CD4-positive, CD25-positive, alpha-beta regulatory T cell (primary cell): ENCODE data around the gene SERAC1. TPM values are rescaled to one million over a fixed set of nuclear protein-coding genes. Genes with fewer than 3 reads are reported as not detected.
A peak's percentile ranks its signal among the peaks of the same experiment; 100 is the strongest.
"Not testable (repeated sequence)": the region's sequence is repeated elsewhere in the genome, so short reads cannot be mapped to it uniquely, and the experiment has no call there.

Experiments used
- ATAC-seq, 2 donors: fragments of 150-1000 bp; cut with Tn5 transposase; one replicate each; pipeline ENCODE4 v1.10.0; 2021; ENCODE audit warnings: low read depth in 2 of 2, moderate number of reproducible peaks in 2 of 2, moderate library complexity in 1 of 2
- DNase-seq, 3 donors: peaks; one replicate each; pipeline versions ENCODE4 v3.0.0 to v3.0.0-alpha.2; 2012 to 2022; ENCODE audit warnings: mixed read lengths in 1 of 3
- H3K27ac ChIP-seq: one replicate; pipeline ENCODE4 v1.7.0; 2013; ENCODE audit warnings: mild to moderate bottlenecking, low read length; ENCODE audit not compliant: insufficient read depth, poor library complexity, severe bottlenecking
- H3K27me3 ChIP-seq: one replicate; pipeline ENCODE4 v1.7.0; 2013; ENCODE audit warnings: low read length; ENCODE audit not compliant: control insufficient read depth, insufficient read depth
- H3K36me3 ChIP-seq: one replicate; pipeline ENCODE4 v1.7.0; 2013; ENCODE audit warnings: mild to moderate bottlenecking, low read length, moderate library complexity; ENCODE audit not compliant: control insufficient read depth, insufficient read depth
- H3K4me1 ChIP-seq: 2 replicates; pipeline ENCODE4 v1.7.0; 2013; ENCODE audit warnings: mild to moderate bottlenecking, low read length; ENCODE audit not compliant: insufficient read depth, control insufficient read depth, poor library complexity, severe bottlenecking
- H3K4me3 ChIP-seq: one replicate; pipeline ENCODE4 v1.7.0; 2013; ENCODE audit warnings: low read depth, mild to moderate bottlenecking, low read length, moderate library complexity
- H3K9me3 ChIP-seq, 2 experiments: 1 replicate in 1 of 2; 2 replicates in 1 of 2; pipeline ENCODE4 v1.7.0; 2013; ENCODE audit warnings: low read length in 2 of 2, mild to moderate bottlenecking in 1 of 2, moderate library complexity in 1 of 2; ENCODE audit not compliant: control insufficient read depth in 2 of 2
- H3K27ac Mint-ChIP-seq, 3 donors: one replicate each; pipeline ENCODE4 v1.8.0; 2020 to 2022; ENCODE audit warnings: mild to moderate bottlenecking in 3 of 3, mixed read lengths in 3 of 3, moderate library complexity in 2 of 3
- H3K27me3 Mint-ChIP-seq: one replicate; pipeline ENCODE4 v1.8.0; 2022; ENCODE audit warnings: mild to moderate bottlenecking, mixed read lengths
- H3K36me3 Mint-ChIP-seq: one replicate; pipeline ENCODE4 v1.8.0; 2020; ENCODE audit warnings: mixed read lengths
- H3K4me1 Mint-ChIP-seq, 4 donors: one replicate each; pipeline ENCODE4 v1.8.0; 2020 to 2022; ENCODE audit warnings: mixed read lengths in 4 of 4, mild to moderate bottlenecking in 1 of 4
- H3K4me3 Mint-ChIP-seq, 4 donors: one replicate each; pipeline ENCODE4 v1.8.0; 2020 to 2022; ENCODE audit warnings: mild to moderate bottlenecking in 4 of 4, mixed read lengths in 4 of 4, moderate library complexity in 3 of 4
- H3K9me3 Mint-ChIP-seq, 7 donors: one replicate each; pipeline ENCODE4 v1.8.0; 2020 to 2022; ENCODE audit warnings: mixed read lengths in 7 of 7, mild to moderate bottlenecking in 3 of 7, moderate library complexity in 2 of 7
- polyA plus RNA-seq, 4 donors: library from polyadenylated mRNA; unstranded; fragments of 300-500 nt; fragmentation: Illumina TruSeq; gene quantifications; one replicate each; pipeline ENCODE4 v1.2.3, GENCODE V29; 2021
- total RNA-seq: library from RNA; stranded (reverse); gene quantifications from one replicate; pipeline ENCODE4 v1.2.3, GENCODE V29; 2022

SERAC1 gene
- total and polyA plus RNA-seq, 5 donors from 2014 or later: 1.3 to 4.8 (median 2.7) TPM

DNA sequence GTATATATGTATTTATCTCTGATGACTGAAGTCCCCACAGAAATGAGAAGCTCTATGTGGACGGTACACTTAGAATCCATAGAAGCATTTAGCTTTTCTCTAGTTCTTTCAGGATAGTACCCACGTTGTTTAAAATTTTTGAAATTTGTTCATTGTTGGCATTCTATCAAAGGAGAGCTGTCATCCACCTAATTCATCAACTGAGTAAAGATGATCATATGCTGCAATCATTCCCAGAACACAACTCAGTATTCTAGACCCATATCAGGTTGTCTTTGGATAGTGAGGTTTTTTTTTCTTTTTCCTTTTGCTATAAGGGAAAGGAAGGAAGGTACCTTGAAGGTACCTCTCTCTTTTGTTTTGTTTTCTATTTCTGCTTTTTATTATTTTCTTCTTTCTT, 9.3 kb downstream of the SERAC1 start:
- no peak for ATAC-seq
- H3K9me3 ChIP-seq: no peaks in the 10 kb centered on the region
- H3K36me3 ChIP-seq: peaks cover 7% of the 10 kb centered on the region
- H3K4me3 ChIP-seq: no peak overlapping the region
- Mint-ChIP-seq H3K36me3 (peaks cover 13% of the 10 kb centered on the region), H3K27me3 (no peaks in the 10 kb centered on the region), H3K9me3 (no peaks in the 10 kb centered on the region), H3K27ac (no peak overlapping the region), H3K4me3 (no peak overlapping the region), H3K4me1 (peaks cover 0 to 18% (median 7%) of the 10 kb centered on the region in 4 donors)
- DNase-seq: no peak
- no peak overlapping the region for H3K27ac ChIP-seq
- no peaks in the 10 kb centered on the region for H3K4me1 ChIP-seq
- H3K27me3 ChIP-seq: no peaks in the 10 kb centered on the region

DNA sequence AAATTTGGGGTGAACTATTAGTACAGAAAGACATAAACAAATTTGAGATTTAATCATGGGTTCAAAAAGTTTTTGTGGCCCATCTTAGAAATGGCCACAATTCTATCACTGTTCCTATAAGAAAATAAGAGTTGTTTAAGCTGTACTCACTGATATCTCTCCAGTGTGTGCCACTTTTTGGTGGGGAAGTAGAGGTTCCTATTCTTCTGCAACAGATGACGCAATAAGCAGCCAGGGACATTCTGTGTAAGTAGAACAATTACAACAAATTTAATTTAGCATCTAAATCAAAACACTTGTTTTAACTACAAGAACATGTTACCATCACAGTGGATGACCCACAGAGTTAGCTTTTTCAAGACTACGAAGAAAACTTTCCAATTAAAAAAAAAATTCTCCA, 9.9 kb downstream of the SERAC1 start:
- H3K36me3 Mint-ChIP-seq: peaks cover 13% of the 10 kb centered on the region
- H3K9me3 ChIP-seq: no peaks in the 10 kb centered on the region
- peaks cover 0 to 18% (median 7%) of the 10 kb centered on the region in 4 donors for H3K4me1 Mint-ChIP-seq
- no peaks in the 10 kb centered on the region for H3K9me3 Mint-ChIP-seq
- no peak for DNase-seq
- H3K27ac ChIP-seq: no peak overlapping the region
- H3K36me3 ChIP-seq: peaks cover 7% of the 10 kb centered on the region
- H3K4me1 ChIP-seq: no peaks in the 10 kb centered on the region
- no peak for ATAC-seq
- no peak overlapping the region for H3K27ac Mint-ChIP-seq
- no peaks in the 10 kb centered on the region for H3K27me3 ChIP-seq
- no peak overlapping the region for H3K4me3 ChIP-seq
- H3K4me3 Mint-ChIP-seq: no peak overlapping the region
- no peaks in the 10 kb centered on the region for H3K27me3 Mint-ChIP-seq

DNA sequence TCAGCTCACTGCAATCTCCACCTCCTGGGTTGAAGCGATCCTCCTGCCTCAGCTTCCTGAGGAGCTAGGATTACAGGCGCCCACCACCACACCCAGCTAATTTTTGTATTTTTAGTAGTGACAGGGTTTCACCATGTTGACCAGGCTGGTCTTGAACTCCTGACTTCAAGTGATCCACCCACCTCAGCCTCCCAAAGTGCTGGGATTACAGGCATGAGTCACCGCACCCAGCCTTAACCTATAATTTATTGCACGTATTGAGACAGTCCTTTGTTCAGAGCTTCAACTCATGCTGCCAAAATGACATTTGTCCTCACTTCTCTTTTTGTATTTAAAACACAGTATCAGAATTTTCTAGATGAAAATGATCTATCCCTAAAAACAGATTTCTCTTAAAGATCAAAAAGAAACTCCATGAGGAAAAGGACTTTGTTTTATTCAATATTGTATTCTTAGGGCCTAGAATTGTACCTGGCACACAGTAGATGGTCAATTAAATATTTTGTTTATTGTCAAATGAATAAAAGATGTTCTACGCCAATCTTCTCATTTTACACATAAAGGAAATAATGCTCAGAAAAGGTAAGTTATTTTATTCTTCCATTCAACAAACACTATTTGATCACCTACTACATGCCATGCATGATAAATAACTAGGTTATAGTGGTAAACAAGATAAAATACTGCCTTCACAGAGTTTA, 10.8 kb downstream of the SERAC1 start:
- H3K9me3 ChIP-seq: no peaks in the 10 kb centered on the region
- peaks cover 11% of the 10 kb centered on the region for H3K36me3 ChIP-seq
- ATAC-seq: no peak
- Mint-ChIP-seq H3K27ac (no peak overlapping the region), H3K36me3 (peaks cover 13% of the 10 kb centered on the region), H3K4me3 (no peak overlapping the region), H3K4me1 (peaks cover 0 to 14% (median 4%) of the 10 kb centered on the region in 4 donors), H3K27me3 (no peaks in the 10 kb centered on the region), H3K9me3 (no peaks in the 10 kb centered on the region)
- H3K4me3 ChIP-seq: no peak overlapping the region
- DNase-seq: no peak
- H3K27ac ChIP-seq: no peak overlapping the region
- no peaks in the 10 kb centered on the region for H3K4me1 ChIP-seq
- no peaks in the 10 kb centered on the region for H3K27me3 ChIP-seq

DNA sequence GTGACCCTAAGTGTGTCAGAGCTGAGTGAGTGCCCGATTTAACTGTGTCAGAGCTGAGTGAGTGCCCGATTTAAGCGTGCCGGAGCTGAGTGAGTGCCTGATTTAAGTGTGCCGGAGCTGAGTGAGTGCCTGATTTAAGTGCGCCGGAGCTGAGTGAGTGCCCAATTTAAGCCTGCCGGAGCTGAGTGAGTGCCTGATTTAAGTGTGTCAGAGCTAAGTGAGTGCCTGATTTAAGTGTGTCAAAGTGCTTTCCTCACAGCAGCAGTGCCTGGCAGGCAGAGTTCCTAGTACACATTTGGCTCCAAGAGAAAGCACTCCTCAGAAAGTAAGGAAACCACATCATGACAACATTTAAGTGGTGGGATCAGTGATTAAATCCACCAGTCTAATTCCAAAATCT, 13.2 kb downstream of the SERAC1 start:
- Histone ChIP-seq H3K27ac (no peak overlapping the region), H3K27me3 (no peaks in the 10 kb centered on the region), H3K4me1 (no peaks in the 10 kb centered on the region), H3K9me3 (no peaks in the 10 kb centered on the region), H3K36me3 (peaks cover 11% of the 10 kb centered on the region), H3K4me3 (no peak overlapping the region)
- H3K4me1 Mint-ChIP-seq: peaks cover 0 to 2% (median 0%) of the 10 kb centered on the region in 4 donors
- H3K9me3 Mint-ChIP-seq: no peaks in the 10 kb centered on the region
- peaks cover 8% of the 10 kb centered on the region for H3K36me3 Mint-ChIP-seq
- DNase-seq: no peak
- no peaks in the 10 kb centered on the region for H3K27me3 Mint-ChIP-seq
- H3K27ac Mint-ChIP-seq: peak overlapping the region in 1 of 3 donors; percentile 86
- H3K4me3 Mint-ChIP-seq: no peak overlapping the region
- ATAC-seq: no peak

DNA sequence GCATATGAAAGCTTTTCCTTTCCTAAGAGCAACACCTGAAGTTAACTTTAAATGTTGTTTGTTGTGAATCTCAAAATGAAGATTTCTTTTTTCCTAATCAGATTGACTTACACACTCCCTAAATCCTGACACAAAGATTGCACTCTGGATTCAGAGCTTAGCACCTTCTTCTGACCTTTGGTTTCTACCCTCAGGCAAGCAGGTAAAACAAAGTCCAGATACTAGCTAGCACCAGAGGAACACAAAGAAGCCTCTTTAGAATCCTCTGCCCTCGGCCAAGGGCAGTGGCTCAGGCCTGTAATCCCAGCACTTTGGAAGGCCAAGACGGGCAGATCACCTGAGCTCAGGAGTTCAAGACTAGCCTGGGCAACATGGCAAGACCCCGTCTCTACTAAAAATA, 14.5 kb downstream of the SERAC1 start:
- DNase-seq: no peak
- no peak for ATAC-seq
- Histone ChIP-seq H3K27me3 (no peaks in the 10 kb centered on the region), H3K4me1 (no peaks in the 10 kb centered on the region), H3K9me3 (no peaks in the 10 kb centered on the region), H3K36me3 (peaks cover 18% of the 10 kb centered on the region), H3K4me3 (no peak overlapping the region), H3K27ac (no peak overlapping the region)
- Mint-ChIP-seq H3K27ac (no peak overlapping the region), H3K4me3 (no peak overlapping the region), H3K36me3 (peaks cover 16% of the 10 kb centered on the region), H3K4me1 (no peaks in the 10 kb centered on the region), H3K9me3 (no peaks in the 10 kb centered on the region), H3K27me3 (no peaks in the 10 kb centered on the region)

DNA sequence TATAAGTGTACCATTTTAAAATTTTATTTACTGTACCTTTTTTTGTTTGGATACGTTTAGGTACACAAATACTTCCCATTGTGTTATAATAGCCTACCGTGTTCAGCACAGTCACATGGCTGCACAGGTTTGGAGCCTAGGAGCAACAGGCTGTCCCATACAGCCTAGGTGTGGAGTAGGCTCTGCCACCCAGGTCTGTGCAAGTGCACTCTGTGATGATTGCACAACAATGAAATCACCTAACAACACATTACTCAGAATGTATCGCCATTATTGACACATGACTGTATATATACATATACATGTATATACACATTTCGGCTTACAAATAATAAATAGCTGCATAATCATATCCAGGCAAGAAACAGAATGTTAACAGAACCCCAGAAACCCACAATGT, 15.4 kb downstream of the SERAC1 start:
- H3K36me3 ChIP-seq: peaks cover 15% of the 10 kb centered on the region
- ATAC-seq (no peak), DNase-seq (no peak)
- H3K4me1 Mint-ChIP-seq: no peaks in the 10 kb centered on the region
- no peaks in the 10 kb centered on the region for H3K9me3 Mint-ChIP-seq
- H3K4me3 Mint-ChIP-seq: no peak overlapping the region
- H3K36me3 Mint-ChIP-seq: peaks cover 18% of the 10 kb centered on the region
- H3K27ac Mint-ChIP-seq: no peak overlapping the region
- no peaks in the 10 kb centered on the region for H3K9me3 ChIP-seq
- H3K27ac ChIP-seq: no peak overlapping the region
- H3K4me1 ChIP-seq: no peaks in the 10 kb centered on the region
- H3K4me3 ChIP-seq: no peak overlapping the region
- no peaks in the 10 kb centered on the region for H3K27me3 ChIP-seq
- H3K27me3 Mint-ChIP-seq: no peaks in the 10 kb centered on the region

DNA sequence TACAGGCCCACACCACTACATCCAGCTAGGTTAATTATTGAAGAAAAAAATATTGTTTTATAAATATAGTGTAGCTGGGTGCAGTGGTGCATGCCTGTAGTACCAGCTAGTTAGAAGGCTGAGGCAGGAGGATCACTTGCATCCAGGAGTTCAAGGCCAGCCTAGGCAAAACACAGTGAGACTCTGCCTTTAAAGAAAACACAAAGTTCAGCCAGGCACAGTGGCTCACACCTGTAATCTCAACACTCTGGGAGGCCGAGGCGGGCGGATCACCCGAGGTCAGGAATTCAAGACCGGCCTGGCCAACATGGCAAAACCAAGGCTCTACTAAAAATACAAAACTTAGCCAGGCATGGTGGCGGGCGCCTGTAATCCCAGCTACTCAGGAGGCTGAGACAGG, 16.0 kb downstream of the SERAC1 start:
- not testable (repeated sequence) for H3K4me1 Mint-ChIP-seq, H3K4me3 Mint-ChIP-seq, ATAC-seq, H3K4me1 ChIP-seq, DNase-seq, H3K4me3 ChIP-seq, H3K9me3 Mint-ChIP-seq, H3K27me3 ChIP-seq, H3K27me3 Mint-ChIP-seq, H3K9me3 ChIP-seq, H3K27ac ChIP-seq
- peaks cover 15% of the 10 kb centered on the region for H3K36me3 ChIP-seq
- peaks cover 18% of the 10 kb centered on the region for H3K36me3 Mint-ChIP-seq
- H3K27ac Mint-ChIP-seq: peak overlapping the region in 1 of 3 donors; percentile 26

DNA sequence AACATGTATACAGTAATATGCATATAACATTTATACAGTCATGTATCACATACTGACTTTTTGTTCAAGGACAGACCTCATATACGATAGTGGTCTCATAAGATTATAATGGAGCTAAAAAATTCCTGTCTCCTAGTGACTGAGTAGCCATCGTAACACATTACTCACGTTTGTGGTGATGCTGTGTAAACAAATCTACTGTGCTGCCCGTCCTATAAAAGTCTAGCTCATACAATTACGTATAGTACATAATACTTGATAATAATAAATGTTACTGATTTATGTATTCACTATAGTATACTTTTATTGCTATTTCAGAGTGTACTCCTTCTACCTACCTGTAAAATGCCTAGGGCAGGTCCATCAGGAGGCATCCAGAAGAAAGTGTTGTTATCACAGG, 17.4 kb downstream of the SERAC1 start:
- no peak for DNase-seq
- Histone ChIP-seq H3K36me3 (peaks cover 15% of the 10 kb centered on the region), H3K27me3 (no peaks in the 10 kb centered on the region), H3K4me1 (no peaks in the 10 kb centered on the region), H3K9me3 (no peaks in the 10 kb centered on the region), H3K4me3 (no peak overlapping the region), H3K27ac (no peak overlapping the region)
- H3K36me3 Mint-ChIP-seq: peaks cover 22% of the 10 kb centered on the region
- no peaks in the 10 kb centered on the region for H3K4me1 Mint-ChIP-seq
- H3K4me3 Mint-ChIP-seq: no peak overlapping the region
- ATAC-seq: no peak
- no peaks in the 10 kb centered on the region for H3K27me3 Mint-ChIP-seq
- no peak overlapping the region for H3K27ac Mint-ChIP-seq
- H3K9me3 Mint-ChIP-seq: no peaks in the 10 kb centered on the region
